HG02759 (cell line): Measurements from ENCODE around the gene MSH5.

Source experiments
- ATAC-seq: cut with Tn5 transposase; IDR thresholded peaks from one replicate; pipeline ENCODE4 v1.9.1; 2021; ENCODE audit warnings: mild to moderate bottlenecking, moderate library complexity; ENCODE audit not compliant: unreplicated experiment

MSH5 gene

DNA sequence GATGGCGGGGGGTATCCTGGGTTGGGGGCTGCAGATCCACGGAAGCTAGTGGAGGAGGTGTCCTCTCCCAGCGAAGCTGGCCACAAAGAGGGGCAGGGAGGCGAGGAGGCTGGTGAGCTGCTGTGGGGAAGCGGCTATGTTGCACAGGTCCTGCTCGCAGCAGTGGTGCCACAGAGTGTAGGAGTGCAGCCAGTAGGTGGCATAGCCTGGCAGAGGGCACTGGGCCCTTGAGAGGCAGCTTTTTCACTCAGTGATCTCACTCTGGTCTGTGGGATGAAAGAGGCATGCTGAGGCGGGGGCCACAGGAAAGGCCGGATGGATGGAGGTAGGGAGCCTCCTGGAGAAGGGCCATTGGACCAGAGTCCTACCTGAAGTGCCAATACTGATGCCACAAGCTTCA is 27.5 kb upstream of the MSH5 start:
- ATAC-seq: no peak

GRCh38 chr6:31713465-31713864 is 26.3 kb upstream of the MSH5 start:
- ATAC-seq: no peak

DNA sequence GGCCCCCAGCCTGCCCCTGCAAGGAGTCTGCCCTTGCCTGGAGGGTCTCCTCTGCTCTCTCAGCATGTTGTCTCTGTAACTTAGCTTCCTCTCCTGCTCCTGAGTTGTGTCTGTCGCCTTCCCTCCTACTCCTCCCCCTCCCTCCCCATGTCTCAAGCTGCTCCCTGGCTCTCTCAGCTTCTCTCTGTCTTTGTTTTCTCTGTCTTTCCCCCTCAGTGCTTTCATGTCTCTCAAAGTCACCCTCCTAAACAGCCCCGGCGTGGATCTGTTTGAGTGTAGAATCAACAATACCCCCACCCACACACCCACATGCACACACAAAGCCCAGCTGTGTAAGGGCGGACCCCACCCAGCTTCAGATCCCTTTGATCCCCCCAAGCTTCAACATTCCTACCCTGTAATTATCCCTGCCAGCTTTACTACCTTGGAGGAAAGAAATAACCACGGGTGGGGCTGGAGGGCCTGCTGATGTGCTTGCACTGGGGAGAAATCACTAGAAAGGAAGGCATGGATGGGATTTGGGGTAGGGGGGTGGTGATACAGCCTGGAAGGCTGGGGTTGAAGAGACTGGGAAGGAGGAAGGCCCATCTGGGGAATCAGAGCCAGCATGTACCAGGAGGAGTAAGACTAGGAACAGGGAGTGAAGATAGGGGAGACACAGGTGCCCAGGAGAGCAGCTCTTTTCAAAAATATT is 25.7 kb upstream of the MSH5 start:
- ATAC-seq: no peak

DNA sequence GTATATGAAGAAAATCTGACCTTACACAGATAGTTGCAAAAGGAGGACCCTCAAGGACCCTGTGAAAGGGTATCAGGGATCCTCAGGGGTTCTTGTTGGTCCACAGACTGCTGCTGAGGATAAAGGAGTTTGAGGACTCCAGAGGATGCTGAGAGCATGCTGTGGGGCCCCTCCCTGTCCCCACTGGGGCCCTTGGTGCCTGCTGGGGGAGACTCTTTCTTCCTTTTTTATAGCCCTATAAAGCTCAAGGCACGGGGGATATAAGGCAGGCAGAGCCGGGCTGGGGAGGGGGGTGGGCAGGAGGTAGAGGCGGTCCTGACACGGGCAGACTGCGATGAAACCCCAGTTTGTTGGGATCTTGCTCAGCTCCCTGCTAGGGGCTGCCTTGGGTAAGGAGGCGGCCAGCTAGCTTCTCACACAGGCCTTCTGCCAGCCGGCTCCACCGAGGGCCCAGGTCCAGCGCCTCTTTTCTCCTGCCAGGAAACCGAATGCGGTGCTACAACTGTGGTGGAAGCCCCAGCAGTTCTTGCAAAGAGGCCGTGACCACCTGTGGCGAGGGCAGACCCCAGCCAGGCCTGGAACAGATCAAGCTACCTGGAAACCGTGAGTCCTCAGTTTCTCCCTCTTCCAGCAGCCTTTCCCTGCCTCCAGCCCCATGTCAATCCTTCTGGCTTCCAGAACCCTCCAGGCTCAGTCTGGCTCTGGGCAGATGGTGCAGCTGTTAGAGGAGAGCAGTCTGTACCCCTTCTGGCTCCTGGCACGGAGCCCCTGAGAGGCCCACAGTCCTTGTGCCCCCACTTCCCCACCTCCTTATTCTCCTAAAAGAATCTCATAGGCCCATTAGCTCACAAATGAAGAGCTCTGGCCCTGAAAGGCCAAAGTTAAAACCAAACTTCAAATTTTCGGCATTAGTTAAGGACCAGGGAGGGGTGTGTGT is 24.5 kb upstream of the MSH5 start, which contains the start of gene LY6G6D:
Gene LY6G6D, plus strand, starts transcription at position 327 of the 937 bp plus-strand sequence. Its CDS starts 8 bp downstream, at position 335.
- ATAC-seq: no peak

DNA sequence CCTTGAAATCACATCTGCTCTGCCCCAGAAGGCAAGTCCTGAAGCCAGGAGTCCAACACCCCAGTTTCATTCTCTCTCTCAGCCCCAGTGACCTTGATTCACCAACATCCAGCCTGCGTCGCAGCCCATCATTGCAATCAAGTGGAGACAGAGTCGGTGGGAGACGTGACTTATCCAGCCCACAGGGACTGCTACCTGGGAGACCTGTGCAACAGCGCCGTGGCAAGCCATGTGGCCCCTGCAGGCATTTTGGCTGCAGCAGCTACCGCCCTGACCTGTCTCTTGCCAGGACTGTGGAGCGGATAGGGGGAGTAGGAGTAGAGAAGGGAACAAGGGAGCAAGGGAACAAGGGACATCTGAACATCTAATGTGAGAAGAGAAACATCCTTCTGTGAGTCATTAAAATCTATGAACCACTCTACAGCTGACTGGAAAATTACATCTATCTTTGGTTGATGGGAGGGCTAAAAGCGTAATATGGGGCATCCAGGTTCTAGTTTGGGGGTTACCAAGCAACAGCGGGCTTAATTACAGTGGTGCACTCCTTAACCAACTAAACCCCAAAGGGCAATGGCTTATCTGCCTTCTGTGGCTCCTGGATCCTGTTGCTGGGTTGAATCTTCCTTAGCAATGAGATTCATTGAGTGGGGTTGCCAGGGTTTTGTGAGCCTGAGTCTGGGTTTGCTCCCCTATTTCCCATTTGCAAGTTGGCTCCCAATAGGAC is 22.1 kb upstream of the MSH5 start:
- no peak for ATAC-seq

DNA sequence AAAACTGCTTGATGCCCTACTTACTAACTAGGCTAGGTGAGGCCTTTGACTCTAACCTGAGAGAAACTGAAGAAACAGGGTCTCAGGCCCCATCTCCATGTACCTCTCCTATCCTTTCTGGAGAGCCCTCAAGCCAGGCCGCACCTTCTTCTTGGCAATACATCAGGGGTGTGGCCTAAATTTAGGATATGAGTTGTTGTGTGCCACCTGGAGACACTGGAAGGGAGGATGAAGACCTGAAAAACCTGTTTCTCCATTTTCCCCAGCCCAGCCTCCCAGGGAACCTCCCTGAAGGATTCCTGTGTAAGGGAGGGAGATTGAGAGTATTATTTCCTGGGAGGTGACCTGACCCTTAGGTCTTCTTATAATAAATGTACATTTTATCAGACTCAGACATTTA is 21.5 kb upstream of the MSH5 start:
- ATAC-seq: no peak

- no peak for ATAC-seq
These were observed 20.8 kb upstream of the MSH5 start for GRCh38 chr6:31719001-31719400.

GRCh38 chr6:31720196-31720770 is 19.5 kb upstream of the MSH5 start:
- ATAC-seq: no peak

GRCh38 chr6:31721351-31722020 is 18.3 kb upstream of the MSH5 start, which contains the start of gene LY6G6C:
Gene LY6G6C (minus strand): TSS chr6:31721746. CDS start chr6:31721679, 67 bp downstream.
- ATAC-seq: no peak

DNA sequence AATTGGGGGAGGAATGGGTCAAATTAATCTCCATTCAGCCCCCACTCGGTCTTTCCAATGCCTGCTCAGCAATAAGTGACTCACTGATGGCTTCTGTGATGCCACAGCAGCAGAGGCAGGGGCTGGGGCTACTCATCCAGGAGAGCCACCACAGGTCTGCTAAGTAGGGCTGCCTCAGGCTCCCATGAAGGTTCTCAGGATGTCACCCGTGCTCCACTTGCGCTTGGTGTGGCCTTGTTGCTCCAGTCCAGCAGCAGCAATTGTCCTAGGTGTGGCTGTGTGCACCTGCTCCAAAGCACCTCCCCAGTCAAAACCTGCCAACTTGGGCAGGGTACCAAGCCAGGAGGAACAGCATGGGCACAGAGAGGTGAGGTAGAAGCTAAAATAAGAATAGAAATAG is 17.6 kb upstream of the MSH5 start:
- ATAC-seq: no peak

DNA sequence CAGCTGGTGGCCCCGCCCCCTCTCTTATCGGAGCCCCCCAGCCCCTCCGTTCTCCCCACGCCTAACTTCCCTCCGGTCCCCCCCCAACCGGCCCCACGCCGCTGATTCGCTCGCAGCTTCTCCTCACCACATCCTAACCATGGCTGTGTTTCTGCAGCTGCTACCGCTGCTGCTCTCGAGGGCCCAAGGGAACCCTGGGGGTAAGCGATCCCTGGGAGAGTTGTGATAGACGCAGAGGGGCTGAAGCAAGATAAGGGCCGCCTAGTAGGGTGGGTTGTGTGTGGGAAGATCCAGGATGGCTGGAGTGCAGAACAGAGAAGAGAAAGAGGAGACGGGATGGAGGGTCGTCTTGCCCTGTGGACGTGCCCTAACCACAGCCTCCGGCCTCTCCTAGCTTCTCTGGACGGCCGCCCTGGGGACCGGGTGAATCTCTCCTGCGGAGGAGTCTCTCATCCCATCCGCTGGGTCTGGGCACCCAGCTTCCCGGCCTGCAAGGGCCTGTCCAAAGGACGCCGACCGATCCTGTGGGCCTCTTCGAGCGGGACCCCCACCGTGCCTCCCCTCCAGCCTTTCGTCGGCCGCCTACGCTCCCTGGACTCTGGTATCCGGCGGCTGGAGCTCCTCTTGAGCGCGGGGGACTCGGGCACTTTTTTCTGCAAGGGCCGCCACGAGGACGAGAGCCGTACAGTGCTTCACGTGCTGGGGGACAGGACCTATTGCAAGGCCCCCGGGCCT is 16.4 kb upstream of the MSH5 start, which contains the start of gene MPIG6B:
Gene MPIG6B, plus strand, starts transcription at position 129 of the 735 bp plus-strand sequence. Its CDS starts 11 bp downstream, at position 140.
- no peak for ATAC-seq

DNA sequence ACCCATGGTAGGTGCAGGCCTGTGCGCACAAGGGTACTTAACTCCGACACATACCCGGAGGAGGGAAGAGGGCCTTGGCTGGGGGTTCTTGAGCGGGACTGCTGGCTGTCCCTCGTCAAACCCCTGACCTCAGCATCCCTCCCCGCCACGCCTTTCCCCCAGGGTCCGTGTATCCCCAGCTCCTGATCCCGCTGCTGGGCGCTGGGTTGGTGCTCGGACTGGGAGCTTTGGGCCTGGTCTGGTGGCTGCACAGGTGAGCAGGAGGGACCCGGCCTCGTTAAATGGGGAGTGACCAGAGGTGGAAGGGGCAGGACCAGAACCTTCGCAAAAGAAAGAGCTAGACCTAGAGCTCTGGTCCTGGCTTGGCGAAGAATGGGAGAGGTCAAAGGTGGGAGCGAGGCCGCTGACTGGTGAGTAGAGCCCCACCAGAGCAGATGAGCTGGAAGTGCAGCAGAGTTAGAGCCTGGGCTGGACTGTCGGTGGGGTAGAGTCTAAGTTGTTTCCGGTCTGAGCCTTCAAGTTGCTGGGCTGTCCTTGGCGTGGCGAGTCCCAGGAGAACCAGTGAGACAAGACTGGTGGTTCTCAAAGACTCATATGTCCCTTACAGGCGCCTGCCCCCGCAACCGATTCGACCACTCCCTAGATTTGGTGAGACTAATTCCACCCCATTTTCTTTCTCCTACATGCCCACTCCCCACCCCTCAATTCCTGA is 15.7 kb upstream of the MSH5 start:
- ATAC-seq: no peak

- no peak for ATAC-seq
These were observed 14.1 kb upstream of the MSH5 start for GRCh38 chr6:31725502-31726350.

DNA sequence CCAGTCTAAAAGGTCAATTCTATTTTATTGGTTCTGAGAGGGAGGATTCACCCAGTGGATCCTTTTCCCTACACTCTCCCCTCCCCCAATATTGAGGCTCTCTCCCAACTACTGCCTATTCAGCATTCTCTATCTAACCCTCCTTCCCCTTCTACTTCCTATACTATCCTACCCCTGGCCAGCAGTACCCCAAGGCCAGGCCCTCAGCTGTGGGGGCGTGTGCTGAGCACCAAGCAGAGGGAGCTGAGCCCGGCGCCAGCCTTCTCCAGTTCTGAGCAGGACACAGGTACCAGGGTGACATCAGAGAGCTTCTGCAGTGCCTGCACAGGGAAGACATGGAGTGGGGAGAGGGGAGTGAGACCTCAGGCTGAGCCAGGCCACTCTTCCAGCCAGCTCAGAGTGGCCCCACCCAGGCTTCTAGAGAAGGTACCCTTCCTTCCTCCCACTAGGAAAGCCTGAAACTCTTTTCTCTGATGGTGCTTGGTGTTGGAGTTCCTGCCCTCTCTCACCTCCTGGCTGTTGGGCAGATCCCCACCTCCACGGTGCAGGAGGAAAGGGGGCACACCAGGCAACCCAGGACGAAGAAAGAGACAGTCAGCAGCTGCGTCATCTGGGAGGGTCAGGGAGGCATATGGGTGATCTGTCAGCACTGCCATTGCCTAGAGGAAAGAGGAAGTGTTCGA is 12.6 kb upstream of the MSH5 start:
- ATAC-seq: peak; percentile 65

DNA sequence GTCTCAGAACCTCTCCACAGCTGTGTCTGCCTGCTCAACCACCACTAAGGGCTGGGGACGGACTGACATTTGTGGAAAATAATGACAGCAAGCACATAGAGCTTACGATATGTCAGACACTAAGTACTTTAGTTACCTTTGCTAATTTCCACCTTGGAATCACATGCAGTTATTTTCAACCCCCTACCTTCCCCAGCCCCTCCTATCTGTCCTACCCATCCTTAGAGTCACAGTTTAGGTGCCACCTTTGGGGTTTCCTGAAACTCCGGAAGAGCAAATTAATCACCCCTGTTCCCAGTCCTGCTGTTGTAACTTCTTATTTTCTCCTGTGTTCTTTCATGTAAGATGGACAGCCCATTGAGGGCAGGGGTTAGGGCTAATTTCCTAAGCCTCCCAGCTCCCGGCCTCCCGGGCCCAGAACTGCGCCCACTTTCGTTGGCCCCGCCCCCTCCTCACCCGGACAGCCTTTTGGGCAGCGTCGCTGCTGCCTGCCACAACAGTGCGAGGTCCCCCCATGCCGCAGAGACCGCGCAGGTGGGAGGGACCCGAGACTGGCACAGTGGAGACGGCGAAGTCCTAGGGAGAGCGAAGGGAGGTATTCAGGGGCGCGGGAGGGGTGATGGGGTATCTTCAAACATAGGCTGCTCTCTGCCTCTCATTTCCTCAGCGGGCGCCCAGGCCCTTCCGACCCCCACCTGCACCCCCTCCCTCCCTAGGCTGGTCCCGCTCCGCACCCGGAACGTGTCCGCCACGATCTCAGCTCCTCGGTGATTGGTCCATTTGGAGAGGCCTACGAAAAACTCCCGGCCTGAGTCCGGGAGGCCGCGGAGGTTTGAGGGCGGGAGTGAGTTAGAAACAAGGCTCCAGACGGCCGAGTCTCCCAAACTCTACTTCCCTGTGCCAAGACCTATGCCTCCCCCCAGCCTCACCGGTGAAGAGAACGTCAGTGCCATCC is 11.8 kb upstream of the MSH5 start:
- ATAC-seq: no peak

DNA sequence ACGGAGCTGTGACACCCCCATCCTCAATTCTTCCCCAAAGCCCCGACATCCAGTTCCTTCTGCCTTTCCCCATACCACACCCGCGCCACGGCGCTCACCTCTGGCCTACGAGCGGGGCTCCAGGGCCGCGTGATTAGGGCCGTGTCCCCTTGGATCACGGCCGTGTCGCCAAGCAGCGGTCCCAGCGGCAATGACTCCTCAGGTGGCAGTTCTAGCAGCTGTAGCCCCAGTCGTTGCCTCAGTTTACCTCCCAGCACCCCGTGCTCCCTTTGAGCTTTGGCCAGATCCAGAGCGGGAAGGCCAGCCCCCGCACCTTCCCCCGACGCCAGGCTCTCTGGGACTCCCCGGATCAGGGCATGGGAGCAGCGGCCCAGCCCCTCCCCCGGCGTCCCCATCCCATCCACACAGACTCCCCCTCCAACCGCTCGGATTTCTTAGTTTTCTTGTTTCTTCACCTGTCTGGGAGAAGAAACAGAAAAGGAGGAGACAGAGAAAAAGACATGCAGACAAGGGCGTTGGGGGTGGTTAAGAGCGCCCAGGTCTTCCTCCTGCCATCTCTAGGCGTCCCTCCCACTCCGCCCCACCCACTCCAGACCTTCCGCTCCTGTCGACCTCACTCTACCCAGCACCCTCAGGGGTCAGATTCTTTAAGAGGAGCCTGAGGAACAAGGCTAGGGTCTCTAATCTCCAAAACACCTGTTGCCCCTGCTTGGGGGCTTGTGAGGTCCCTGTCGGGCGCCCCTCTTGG is 10.9 kb upstream of the MSH5 start, which contains the start of gene DDAH2:
Gene DDAH2, minus strand, starts transcription at position 533 of the 748 bp plus-strand sequence. Its CDS starts 138 bp downstream, at position 395.
- peak; percentile 12 for ATAC-seq
